Prostate gland (tissue), 2 donors: ENCODE results near the gene LIN9. TPM values are rescaled to one million over a fixed set of nuclear protein-coding genes. Genes with fewer than 3 reads are reported as not detected.
"Not testable (repeated sequence)": the region's sequence is repeated elsewhere in the genome, so short reads cannot be mapped to it uniquely, and the experiment has no call there.

Experiments used
- DNase-seq: peaks from one replicate; pipeline ENCODE4 v3.0.0-alpha.2; 2019; ENCODE audit warnings: low spot score
- H3K27ac ChIP-seq, 2 donors: fragments of 200-600 bp; sonication (generic); 2 replicates each; pipeline ENCODE4 v1.5.1; 2017 to 2019
- H3K27me3 ChIP-seq: fragments of 200-600 bp; sonication (generic); replicated peaks from 2 replicates; pipeline ENCODE4 v1.5.1; 2019; ENCODE audit not compliant: insufficient read depth
- H3K36me3 ChIP-seq, 2 donors: fragments of 200-600 bp; sonication (generic); 1 replicate in 1 of 2; 2 replicates in 1 of 2; pipeline versions ENCODE4 v1.5.1 to v1.8.1; 2017 to 2019
- H3K4me1 ChIP-seq: fragments of 200-600 bp; sonication (generic); replicated peaks from 2 replicates; pipeline ENCODE4 v1.5.1; 2019
- H3K4me3 ChIP-seq, 2 donors: fragments of 200-600 bp; sonication (generic); 2 replicates each; pipeline ENCODE4 v1.5.1; 2017 to 2019
- H3K9me3 ChIP-seq: fragments of 200-600 bp; sonication (generic); 2 replicates; pipeline ENCODE4 v1.5.1; 2017
- POLR2A ChIP-seq: fragments of 450-650 bp; IDR thresholded peaks from one replicate; pipeline ENCODE4 v1.6.1; 2016; ENCODE audit warnings: antibody characterized with exemption, mild to moderate bottlenecking
- POLR2AphosphoS5 ChIP-seq: sonication (generic); formaldehyde crosslinking; IDR thresholded peaks from one replicate; pipeline ENCODE4 v1.6.1; 2017; ENCODE audit warnings: antibody characterized with exemption
- WGBS: methylation state at CpG from one replicate; pipeline ENCODE4 v1.1.5; 2018; 5-methylcytosine and 5-hydroxymethylcytosine counted together
- intact Hi-C: fragments of 100-400 bp; cut with DNase I; formaldehyde crosslinking; loops from one replicate; pipeline ENCODE4 v1.14.2; 2022
- total RNA-seq, 2 donors: library from RNA; depleted of rRNA; stranded (reverse); fragments of >200 nt; gene quantifications; one replicate each; pipeline ENCODE4 v1.1.0, GENCODE V29; 2016
- TF ChIP-seq, protein P1 (sequence below), 4 experiments: fragments of 200-600 bp in 2 of 4; fragments of 450-650 bp in 2 of 4; sonication (generic) in 2 of 4; IDR thresholded peaks; 1 replicate in 3 of 4; 2 replicates in 1 of 4; pipeline ENCODE4 v1.5.1; 2016 to 2019; ENCODE audit warnings: antibody characterized with exemption in 4 of 4, mild to moderate bottlenecking in 2 of 4, moderate library complexity in 2 of 4

LIN9 gene
- total RNA-seq, 2 donors from 2014 or later: 3.9 to 8.0 TPM

DNA sequence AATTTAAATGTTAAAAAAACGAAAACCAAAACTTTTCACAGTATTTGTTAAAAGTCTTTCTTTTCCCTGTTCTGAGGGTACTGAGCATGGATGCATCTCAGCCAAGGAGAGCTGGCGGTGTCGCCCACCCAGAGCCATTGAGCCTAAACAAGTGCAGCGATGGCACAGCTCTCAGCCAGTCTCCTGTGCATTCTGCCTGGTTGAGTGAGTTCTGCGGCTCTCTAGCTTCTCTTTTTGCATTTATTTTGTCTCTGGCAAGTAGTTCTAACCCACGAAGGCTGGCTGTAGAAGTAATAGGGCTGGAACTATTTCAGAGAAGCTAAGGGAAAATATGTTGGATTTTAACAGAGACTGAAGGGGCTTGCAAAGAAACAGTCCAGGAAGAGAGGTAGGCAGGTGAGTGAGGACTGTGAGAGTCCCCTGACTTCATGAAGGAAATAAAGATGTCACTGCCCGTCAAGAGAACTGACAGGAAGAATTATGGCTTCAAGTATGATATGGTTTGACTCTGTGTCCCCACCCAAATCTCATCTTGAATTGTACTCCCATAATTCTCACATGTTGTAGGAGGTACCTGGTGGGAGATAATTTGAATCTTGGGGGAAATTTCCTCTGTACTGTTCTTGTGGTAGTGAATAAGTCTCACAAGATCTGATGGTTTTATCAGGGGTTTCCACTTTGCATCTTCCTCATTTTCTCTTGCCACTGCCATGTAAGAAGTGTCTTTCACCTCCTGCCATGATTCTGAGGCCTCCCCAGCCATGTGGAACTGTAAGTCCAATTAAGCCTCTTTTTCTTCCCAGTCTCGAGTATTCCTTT lies 35.7 kb upstream of the LIN9 start:
- WGBS: 73% methylated on average over 8 of the region's 8 CpGs
- H3K4me1 ChIP-seq: no peaks in the 10 kb centered on the region
- TF ChIP-seq POLR2A (no peak), POLR2AphosphoS5 (no peak)
- TF ChIP-seq, protein P1, sequence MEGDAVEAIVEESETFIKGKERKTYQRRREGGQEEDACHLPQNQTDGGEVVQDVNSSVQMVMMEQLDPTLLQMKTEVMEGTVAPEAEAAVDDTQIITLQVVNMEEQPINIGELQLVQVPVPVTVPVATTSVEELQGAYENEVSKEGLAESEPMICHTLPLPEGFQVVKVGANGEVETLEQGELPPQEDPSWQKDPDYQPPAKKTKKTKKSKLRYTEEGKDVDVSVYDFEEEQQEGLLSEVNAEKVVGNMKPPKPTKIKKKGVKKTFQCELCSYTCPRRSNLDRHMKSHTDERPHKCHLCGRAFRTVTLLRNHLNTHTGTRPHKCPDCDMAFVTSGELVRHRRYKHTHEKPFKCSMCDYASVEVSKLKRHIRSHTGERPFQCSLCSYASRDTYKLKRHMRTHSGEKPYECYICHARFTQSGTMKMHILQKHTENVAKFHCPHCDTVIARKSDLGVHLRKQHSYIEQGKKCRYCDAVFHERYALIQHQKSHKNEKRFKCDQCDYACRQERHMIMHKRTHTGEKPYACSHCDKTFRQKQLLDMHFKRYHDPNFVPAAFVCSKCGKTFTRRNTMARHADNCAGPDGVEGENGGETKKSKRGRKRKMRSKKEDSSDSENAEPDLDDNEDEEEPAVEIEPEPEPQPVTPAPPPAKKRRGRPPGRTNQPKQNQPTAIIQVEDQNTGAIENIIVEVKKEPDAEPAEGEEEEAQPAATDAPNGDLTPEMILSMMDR (IDR thresholded peaks at IDR 0.05): no peak
- H3K27ac ChIP-seq: no peak overlapping the region
- no peak overlapping the region for H3K4me3 ChIP-seq
- intact Hi-C loops: no loop called here
- no peak for DNase-seq
- no peaks in the 10 kb centered on the region for H3K27me3 ChIP-seq
- H3K9me3 ChIP-seq: no peaks in the 10 kb centered on the region
- no peaks in the 10 kb centered on the region for H3K36me3 ChIP-seq

DNA sequence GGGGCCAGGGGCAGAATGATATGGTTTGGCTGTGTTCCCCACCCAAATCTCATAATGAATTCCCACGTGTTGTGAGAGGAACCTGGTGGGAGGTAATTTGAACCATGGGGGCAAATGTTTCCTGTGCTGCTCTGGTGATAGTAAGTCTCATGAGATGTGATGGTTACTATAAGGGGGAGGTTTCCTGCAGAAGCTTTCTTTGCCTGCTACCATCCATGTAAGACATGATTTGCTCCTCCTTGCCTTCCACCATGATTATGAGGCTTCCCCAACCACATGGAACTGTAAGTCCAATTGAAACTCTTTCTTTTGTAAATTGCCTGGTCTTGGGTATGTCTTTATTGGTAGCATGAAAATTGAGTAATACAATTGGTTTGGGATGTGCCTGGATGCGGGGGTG lies 33.7 kb upstream of the LIN9 start:
- TF ChIP-seq POLR2A (no peak), POLR2AphosphoS5 (no peak)
- TF ChIP-seq, protein P1 (IDR thresholded peaks at IDR 0.05): no peak
- Histone ChIP-seq H3K36me3 (no peaks in the 10 kb centered on the region), H3K9me3 (no peaks in the 10 kb centered on the region), H3K27me3 (no peaks in the 10 kb centered on the region), H3K4me3 (no peak overlapping the region), H3K4me1 (no peaks in the 10 kb centered on the region), H3K27ac (no peak overlapping the region)
- 70% methylated on average over 2 of the region's 2 CpGs for WGBS
- intact Hi-C loops: no loop called here
- DNase-seq: no peak

DNA sequence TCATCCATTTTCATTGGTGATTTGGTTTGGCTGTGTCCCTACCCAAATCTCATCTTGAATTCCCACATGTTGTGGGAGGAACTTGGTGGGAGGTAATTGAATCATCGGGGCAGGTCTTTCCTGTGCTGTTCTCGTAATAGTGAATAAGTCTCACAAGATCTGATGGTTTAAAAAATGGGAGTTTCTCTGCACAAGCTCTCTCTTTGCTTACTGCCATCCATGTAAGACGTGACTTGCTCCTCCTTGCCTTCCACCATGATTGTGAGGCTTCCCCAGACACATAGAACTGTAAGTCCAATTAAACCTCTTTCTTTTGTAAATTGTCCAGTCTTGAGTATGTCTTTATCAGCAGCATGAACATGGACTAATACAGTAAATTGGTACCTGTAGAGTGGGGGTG lies 31.1 kb upstream of the LIN9 start:
- H3K27me3 ChIP-seq, DNase-seq, H3K4me3 ChIP-seq, H3K27ac ChIP-seq, H3K36me3 ChIP-seq, H3K9me3 ChIP-seq, intact Hi-C loops, H3K4me1 ChIP-seq: not testable (repeated sequence)
- WGBS: 90% methylated on average over 3 of the region's 3 CpGs

DNA sequence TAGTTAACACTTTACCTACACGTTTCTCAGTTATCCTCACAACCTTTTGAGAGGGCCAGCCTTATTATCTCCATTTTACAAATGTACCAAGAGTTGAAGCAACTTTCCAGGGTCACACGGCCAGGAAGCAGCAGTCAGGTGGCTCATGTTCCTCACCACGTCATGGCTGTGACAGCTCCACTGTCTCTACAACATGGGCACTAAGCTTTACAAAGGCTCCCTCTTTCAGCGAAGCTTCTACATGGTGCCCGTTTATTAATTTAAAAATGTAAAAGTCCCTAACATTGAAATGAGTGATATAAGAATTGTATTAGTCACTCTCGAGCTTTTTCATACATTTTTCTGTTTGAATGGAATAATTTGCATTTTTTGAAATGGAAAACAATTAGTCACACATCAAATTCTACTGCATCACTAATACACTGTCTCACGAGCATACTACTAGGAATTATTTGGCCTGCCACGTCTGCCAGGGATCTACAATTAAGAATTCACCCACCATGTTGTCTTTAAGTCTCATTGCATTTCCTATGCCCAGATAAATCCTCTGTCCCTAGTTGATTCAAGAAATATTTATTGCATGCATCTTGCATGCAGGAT lies 28.4 kb upstream of the LIN9 start:
- Histone ChIP-seq H3K27me3 (no peaks in the 10 kb centered on the region), H3K27ac (no peak overlapping the region), H3K4me1 (no peaks in the 10 kb centered on the region), H3K36me3 (no peaks in the 10 kb centered on the region), H3K4me3 (no peak overlapping the region), H3K9me3 (no peaks in the 10 kb centered on the region)
- WGBS: 78% methylated on average over 8 of the region's 8 CpGs
- DNase-seq: no peak
- TF ChIP-seq POLR2A (no peak), POLR2AphosphoS5 (no peak)
- TF ChIP-seq, protein P1 (IDR thresholded peaks at IDR 0.05): no peak
- intact Hi-C loops: no loop called here

DNA sequence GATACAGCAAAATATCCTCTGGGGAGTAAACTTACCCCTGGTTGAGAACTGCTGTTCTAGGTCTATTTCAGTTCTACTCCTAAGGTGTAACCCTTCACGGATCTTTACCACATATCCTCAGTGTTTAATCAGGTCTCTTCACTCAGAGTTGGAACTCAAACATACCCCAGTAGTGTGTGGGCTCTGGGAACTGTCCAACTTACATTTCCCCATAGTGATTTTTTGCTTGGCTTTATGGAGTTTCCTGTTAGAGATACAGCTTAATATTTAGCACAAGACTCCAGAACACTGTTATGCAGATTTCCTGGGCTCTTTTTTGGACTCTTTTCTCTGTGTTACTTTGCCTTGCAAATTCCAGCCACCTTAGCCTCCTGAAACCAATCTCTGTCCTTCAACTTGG lies 26.7 kb upstream of the LIN9 start:
- intact Hi-C loops: no loop called here
- H3K9me3 ChIP-seq: no peaks in the 10 kb centered on the region
- no peak overlapping the region for H3K27ac ChIP-seq
- no peak overlapping the region for H3K4me3 ChIP-seq
- no peaks in the 10 kb centered on the region for H3K36me3 ChIP-seq
- DNase-seq: no peak
- H3K4me1 ChIP-seq: no peaks in the 10 kb centered on the region
- 48% methylated on average over 1 of the region's 1 CpG for WGBS
- no peak for TF ChIP-seq POLR2A
- TF ChIP-seq, protein P1 (IDR thresholded peaks at IDR 0.05): no peak
- no peaks in the 10 kb centered on the region for H3K27me3 ChIP-seq
